ENCODE data around the gene CHST5.

Gene CHST5

GRCh38 chr16:75535901-75536300 lies at the start of gene CHST5:
Gene CHST5, minus strand, starts transcription at chr16:75536108. Its CDS starts 5,724 bp downstream, at chr16:75530384.
- no peak for DNase-seq

DNA sequence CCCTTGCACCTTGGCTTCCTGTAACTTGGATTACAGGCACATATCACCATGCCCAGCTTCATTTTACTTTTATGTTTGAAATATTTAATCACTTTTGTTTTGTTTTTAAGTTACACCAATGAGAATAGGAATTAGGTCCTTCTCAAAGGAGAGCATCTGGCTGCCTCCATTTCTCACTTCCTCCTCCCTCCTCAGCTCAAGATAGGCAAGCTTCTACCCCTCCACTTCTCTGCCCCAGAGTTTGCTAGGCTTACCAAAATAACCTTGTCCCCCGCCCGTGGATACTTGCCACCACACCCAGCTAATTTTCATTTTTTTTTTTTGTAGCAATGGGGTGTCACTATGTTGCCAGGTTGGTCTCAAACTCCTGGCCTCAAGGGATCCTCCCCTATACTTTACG lies 48.2 kb upstream of the CHST5 start:
- no peak for DNase-seq

DNA sequence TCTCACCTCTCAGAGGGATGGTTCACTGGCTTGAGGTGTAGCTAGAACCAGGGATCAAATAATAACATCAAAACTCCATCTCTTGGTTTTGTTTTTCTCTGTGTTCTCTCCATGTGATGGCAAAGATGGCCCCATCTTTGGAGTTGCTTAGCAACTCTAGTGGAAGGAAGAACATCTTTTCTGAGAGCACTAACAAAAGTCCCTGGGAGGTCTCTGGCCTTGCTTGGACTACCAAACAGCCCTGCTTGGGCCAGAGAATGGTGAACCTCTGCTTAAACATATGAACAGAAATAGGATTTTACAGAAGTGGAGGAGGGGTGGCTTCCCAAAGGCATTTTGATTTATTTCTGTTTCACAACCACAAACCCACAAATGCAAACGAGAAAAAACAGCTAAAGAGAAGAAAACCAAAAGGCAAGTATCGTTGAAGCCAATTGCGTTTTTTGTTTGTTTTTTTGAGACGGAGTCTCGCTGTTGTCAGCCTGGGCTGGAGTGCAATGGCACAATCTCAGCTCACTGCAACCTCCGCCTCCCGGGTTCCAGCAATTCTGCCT lies 43.5 kb upstream of the CHST5 start:
- DNase-seq: no peak

GRCh38 chr16:75578725-75579124 lies 42.8 kb upstream of the CHST5 start:
- no peak for DNase-seq

DNA sequence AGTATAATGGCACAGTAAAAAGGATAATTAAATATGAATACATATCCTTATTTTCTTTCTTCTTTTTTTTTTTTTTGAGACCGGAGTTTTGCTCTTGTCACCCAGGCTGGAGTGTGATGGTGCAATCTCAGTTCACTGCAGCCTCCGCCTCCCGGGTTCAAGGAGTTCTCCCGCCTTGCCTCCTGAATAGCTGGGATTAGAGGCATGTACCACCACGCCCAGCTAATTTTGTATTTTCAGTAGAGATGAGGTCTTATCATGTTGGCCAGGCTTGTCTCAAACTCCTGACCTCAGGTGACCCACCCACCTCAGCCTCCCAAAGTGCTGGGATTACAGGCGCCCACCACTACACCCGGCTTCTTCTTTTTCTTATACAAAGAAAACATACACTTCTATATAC lies 42.3 kb upstream of the CHST5 start:
- DNase-seq: no peak

DNA sequence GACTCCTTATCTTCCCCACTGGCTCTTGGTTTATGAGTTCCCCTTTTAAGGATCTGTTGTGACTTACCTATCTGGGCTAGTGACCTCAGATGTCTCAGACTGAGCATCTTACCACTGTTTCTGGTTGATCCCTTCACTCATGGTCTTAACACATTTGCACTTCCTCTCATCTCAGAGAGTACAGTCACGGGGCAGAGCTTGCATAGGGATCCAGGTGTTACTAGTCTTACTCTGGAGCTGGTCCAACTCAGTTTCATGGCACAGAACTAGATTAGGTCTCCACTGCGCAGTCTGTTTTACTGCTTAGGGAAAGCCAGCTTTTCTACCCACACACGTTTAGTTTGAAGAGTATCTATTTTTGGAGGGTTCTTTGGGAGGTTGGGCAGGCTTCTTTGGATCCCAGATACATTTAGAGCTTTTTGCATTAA lies 40.5 kb upstream of the CHST5 start:
- DNase-seq: no peak

- DNase-seq: no peak
Measured at GRCh38 chr16:75575958-75576357, 40.0 kb upstream of the CHST5 start.

DNA sequence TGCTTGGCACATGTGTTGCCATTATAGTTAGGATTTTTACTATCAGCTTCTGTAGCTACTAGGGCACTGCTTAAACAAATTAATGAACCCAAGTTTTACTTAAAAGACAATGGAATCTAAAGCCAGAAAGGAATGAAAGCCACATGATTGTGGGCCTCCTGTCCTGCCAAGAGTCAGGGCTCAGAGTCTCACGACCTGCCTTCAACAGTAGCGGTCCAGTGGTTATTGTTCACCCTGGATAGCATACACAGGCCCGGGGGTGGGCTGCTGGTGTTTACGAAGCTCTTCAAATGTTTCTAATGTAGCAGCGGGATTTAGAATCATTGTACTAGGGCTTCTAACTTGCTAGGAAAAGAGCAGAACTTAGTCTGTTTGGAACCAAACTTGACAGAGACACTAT lies 38.0 kb upstream of the CHST5 start:
- DNase-seq: no peak

- DNase-seq: no peak
Measured at GRCh38 chr16:75572864-75573542, 37.1 kb upstream of the CHST5 start.

DNA sequence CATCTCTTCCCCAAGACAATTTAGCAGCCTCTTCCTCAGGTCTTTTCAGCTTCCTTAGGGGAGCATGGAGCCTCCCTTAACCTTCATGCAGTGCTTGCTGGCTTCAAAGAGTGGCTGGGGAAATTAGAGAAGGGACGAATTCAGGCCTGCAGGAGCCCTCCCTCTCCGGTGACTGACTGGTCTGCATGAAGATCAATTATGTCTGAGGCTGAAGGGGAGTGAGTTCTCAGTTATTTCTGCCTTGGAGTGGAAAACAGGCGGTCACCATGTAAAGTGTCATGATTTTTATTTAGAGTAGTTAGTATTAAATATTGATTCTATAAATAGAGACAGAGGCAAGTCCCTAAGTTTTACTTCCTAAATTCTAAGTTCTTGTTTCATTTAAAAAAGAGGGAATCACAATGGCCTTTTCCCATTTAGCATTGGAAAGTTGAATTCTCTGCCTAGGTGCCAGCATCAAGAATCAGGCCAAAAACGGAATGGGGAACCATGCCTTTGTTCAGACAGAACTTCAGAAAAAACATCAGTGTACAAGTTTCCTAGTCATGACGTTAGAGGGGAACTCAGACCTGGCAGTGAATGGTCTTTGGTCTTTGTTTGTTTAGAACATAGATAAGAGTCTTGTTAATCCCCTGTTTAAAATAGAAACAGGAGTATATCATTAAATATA lies 34.6 kb upstream of the CHST5 start:
- DNase-seq: no peak

- no peak for DNase-seq
Measured at GRCh38 chr16:75567911-75568310, 32.0 kb upstream of the CHST5 start.

DNA sequence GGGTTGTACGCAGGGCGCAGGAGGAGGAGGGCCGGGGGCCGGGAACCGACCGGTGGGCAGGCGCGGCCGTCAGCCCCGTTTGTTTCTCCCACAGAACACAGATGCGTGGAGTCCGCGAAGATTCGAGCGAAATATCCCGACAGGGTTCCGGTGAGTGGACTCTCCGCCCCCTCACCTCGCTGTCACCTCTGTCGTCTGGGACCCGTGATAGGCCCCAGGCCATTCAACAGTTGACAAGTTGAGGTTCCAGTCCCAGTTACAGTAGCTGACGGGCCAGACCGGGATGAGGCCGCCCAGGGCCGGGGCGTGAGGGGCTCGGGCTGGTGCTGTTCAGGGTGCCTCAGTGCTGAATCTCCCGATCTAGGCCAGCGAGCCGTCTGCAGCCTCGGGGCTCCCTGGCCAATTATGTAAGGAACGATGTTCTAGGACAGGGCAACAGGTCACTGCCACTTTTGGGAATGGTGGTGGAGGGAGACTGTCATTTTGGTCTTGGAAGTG lies 30.9 kb upstream of the CHST5 start:
- DNase-seq: no peak

- DNase-seq: peak; percentile 90
Measured at GRCh38 chr16:75566040-75566757, 30.3 kb upstream of the CHST5 start, which contains the start of gene GABARAPL2. Gene GABARAPL2, plus strand, starts transcription at chr16:75566379. Its CDS starts 108 bp downstream, at chr16:75566487.

- no peak for DNase-seq
Measured at GRCh38 chr16:75565640-75566039, 29.7 kb upstream of the CHST5 start.

DNA sequence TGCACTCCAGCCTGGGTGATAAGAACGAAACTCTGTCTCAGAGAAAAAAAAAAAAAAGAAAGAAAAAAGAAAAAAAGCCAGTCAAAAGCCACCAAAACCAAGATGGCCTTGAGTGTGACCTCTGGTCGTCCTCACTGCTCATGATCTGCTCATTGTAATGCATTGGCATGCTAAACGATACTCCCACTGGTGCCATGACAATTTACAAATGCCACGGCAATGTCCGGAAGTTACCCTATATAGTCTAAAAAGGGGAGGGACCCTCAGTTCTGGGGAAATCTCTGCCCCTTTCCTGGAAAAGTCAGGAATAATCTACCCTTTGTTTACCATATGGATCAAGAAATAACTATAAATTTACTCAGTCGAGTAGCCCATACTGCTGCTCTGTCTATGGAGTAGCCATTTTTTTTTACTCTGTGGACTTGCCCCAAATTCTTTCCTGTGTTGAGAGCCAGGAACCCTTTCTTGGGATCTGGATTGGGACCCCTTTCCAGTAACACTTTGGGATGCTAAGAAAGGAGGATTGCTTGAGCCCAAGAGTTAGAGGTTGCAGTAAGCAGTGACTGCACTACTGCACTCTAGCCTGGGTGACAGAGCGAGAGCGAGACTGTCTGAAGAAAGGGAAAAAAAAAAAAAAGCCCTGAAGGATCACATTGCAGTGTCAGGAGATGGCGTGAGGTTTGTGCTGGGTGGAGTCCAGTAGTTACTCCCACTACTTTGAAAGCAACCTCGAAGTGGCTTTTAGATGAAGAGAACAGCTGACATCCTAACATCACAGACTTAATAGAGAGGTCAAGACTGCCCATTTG lies 23.9 kb upstream of the CHST5 start:
- peak; percentile 56 for DNase-seq

DNA sequence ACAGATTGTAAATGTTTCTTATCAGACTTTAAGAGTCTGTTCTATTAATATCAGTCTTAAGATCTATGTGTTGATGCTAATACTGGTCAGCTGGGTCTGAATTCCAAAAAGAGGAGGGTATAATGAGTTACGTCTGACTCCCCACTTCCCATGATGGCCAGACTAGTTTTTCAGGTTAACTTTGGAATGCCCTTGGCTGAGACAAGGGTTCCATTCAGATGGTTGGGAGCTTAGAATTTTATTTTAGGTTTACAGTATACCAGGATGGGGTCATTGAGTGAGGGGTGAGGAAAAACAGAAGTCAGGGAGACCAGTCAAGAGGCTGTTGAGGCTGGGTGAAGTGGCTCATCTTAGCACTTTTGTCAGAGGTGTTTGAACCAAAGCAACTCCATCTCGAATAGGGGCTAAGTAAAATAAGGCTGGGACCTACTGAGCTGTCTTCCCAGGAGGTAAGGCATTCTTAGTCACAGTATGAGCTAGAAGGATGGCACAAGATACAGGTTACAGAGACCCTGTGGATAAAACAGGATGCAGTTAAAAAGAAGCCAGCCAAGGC lies 23.0 kb upstream of the CHST5 start:
- DNase-seq: no peak

- DNase-seq: no peak
Measured at GRCh38 chr16:75556431-75556950, 20.6 kb upstream of the CHST5 start.

DNA sequence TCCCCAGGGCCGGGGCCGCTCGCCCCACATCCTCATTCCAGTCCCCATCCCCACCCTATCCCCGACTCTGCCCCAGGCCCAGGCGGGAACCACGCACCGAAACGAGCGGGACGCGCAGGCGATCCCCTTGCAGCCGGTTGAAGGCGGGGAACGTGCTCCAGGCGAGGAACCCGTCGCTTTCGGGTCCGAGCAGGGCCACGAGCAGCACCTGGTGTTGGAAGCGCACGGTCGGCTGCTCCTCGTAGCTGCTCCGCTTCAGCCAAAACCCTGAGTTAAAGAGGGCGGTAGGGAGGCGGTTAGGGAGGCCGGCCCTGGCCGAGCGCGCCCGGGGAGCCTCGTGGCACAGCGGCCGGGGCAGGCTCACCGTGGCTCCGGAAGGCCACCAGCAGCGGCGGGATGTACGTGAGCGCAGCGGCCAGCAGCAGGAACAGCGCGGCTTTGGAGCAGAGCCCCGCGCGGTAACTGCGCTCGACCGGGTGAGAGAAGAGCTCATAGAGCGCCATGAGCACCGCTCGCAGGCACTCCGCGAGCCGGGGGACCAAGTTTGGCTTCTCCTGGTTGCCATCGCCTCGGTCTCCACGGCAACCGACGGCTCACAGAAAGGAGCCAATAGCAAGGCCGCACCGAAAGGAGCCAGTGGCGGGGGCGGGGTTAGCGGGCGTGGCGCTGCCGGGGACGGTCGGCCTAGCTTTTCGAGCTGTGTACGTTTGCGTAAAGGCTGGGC lies 20.0 kb upstream of the CHST5 start, which contains the start of gene TMEM231:
Gene TMEM231 (minus strand): TSS at position 546 of the 724 bp plus-strand sequence. CDS start 43 bp downstream, at position 503.
- peak; percentile 97 for DNase-seq

DNA sequence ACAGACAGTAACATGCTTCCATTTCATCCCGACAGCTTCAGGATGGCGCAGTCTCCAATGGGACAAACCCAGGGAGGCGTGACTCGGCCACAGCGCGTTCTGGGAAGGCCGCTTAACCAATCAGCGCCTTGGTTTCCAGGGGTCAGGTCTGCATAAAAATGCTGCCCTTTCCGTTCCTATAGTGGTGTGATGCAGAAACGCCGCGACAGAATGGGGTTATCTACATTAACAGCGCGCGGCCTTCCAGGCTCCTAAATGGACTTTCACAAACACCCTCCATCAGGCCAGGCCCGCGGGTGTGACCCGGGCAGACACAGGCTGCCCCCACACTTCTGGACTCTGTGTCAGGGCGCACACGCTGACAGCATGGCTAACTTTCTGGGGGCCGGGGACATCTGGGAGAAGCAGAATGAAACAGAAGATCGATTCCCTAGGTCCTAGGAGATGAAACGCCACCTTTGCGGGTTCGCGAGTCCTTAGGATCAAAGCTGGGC lies 19.4 kb upstream of the CHST5 start:
- peak; percentile 87 for DNase-seq

DNA sequence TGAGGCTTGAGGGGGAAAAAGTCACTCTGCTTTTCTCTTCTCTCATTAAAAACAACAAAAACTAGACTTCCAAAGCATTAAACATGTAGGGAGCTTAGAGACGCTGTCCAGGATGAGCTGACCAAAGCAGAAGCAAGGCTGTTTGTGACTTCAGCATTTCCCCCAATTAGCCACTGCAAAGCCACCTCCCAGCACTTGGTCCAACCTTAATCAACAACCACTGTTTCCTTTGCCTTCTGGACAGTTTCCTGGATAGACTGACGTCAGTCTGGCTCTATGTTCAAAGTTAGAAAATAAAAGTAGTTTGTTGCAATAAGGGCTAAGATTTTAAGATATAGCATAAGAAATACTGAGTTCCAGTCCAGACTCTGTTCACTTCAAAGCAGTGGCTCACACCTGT lies 17.0 kb upstream of the CHST5 start:
- no peak for DNase-seq

DNA sequence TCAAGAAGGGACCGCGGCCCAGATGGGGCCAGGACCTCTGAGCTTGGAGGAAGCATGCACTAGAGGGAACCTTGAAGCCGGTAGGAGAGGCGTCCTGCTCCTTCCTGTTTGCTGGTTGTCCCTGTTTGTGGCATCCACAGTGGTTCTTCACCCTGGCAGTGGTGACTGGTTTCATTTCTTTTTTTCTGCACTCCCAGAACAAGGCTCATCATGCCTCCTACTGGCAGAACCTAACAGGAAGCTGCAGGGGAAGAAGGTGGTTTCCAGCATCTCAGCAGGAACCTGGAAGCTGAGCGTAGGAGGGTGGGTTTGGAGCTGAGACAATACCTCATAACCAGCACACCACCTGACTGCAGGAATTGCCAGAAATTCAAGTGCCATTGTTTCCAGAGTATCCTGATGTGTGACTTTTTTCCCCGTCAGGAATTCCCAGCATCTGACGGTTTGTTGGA lies 14.3 kb upstream of the CHST5 start:
- DNase-seq: no peak

All from left hindlimb (tissue), 1 donor.